Epithelial cell of proximal tubule (primary cell): ENCODE results near the gene FASN. TPM values are rescaled to one million over a fixed set of nuclear protein-coding genes. Genes with fewer than 3 reads are reported as not detected.
"Not testable (repeated sequence)": the region's sequence is repeated elsewhere in the genome, so short reads cannot be mapped to it uniquely, and the experiment has no call there.

ENCODE experiments used
- DNase-seq: peaks from one replicate; pipeline ENCODE4 v3.0.0-alpha.2; 2011; ENCODE audit warnings: low read depth
- H3K4me3 ChIP-seq: 2 replicates; pipeline ENCODE4 v1.5.1; 2011; ENCODE audit warnings: low read depth, mild to moderate bottlenecking, low read length
- total RNA-seq: library from RNA; depleted of rRNA; stranded (reverse); fragments of >200 nt; gene quantifications from 2 replicates; pipeline ENCODE4 v1.2.3, GENCODE V29; 2015
- TF ChIP-seq, protein P1 (sequence below): conservative IDR thresholded peaks from 2 replicates; pipeline ENCODE4 v1.5.1; 2012; ENCODE audit warnings: low read depth, mild to moderate bottlenecking, low read length

FASN gene
- total RNA-seq, 1 donor from 2014 or later: 94.7 TPM

GRCh38 chr17:82042649-82043048 lies 55.4 kb downstream of the FASN start:
- no peak for DNase-seq
- TF ChIP-seq, protein P1, sequence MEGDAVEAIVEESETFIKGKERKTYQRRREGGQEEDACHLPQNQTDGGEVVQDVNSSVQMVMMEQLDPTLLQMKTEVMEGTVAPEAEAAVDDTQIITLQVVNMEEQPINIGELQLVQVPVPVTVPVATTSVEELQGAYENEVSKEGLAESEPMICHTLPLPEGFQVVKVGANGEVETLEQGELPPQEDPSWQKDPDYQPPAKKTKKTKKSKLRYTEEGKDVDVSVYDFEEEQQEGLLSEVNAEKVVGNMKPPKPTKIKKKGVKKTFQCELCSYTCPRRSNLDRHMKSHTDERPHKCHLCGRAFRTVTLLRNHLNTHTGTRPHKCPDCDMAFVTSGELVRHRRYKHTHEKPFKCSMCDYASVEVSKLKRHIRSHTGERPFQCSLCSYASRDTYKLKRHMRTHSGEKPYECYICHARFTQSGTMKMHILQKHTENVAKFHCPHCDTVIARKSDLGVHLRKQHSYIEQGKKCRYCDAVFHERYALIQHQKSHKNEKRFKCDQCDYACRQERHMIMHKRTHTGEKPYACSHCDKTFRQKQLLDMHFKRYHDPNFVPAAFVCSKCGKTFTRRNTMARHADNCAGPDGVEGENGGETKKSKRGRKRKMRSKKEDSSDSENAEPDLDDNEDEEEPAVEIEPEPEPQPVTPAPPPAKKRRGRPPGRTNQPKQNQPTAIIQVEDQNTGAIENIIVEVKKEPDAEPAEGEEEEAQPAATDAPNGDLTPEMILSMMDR: no peak
- no peak overlapping the region for H3K4me3 ChIP-seq

DNA sequence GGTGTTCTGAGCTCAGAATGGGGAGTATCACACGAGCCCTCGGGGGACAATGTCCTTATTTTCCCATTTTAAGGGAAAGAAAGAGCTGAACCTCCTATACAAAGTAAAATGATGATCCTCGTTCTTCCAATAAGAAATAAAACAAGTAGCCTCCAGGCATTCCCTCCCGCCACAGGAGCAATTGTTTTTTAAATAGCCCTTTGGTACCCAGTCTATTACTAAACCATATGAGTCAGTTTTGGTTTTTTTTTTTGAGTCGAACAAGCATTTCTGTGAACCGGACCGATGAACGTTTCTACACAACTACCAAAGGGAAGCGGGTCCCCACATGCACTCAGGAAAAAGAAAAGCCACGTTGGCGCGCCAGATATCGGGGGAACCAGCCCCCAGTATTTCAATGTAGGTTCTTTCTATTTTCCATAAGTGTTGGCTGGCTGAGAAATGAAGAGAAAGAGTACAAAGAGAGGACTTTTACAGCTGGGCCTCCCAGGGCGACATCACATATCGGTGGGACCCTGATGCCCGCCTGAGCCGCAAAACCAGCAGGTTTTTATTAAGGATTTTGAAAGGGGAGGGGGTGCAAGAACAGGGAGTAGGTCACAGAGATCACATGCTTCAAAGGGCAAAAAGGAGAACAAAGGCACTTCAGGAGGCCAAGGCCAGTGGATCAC lies 56.8 kb downstream of the FASN start:
- TF ChIP-seq, protein P1: no peak
- no peak for DNase-seq
- H3K4me3 ChIP-seq: no peak overlapping the region

- no peak for DNase-seq
- TF ChIP-seq, protein P1: no peak
- no peak overlapping the region for H3K4me3 ChIP-seq
Measured at GRCh38 chr17:82039695-82040299, 58.2 kb downstream of the FASN start.

DNA sequence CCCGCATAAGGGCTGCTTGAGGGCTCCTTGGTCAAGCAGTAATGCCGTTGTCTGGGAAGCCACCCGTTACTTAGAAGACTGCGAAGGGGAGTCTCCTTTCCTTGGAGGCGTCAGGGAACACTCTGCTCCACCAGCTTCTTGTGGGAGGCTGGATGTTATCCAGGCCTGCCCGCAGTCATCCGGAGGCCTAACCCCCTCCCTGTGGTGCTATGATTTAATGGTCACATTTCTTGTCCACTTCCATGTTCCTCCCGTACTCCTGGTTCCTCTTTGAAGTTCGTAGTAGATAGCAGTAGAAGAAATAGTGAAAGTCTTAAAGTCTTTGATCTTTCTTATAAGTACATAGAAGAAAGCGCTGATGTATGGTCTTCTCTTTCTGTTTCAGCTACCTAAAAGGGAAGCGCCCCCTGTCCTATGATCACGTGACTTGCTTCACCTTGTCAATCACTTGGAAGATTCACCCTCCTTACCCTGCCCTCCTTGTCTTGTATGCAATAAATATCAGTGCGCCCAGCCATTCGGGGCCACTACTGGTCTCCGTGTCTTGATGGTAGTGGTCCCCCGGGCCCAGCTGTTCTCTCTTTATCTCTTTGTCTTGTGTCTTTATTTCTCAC lies 59.1 kb downstream of the FASN start:
- not testable (repeated sequence) for H3K4me3 ChIP-seq, DNase-seq

GRCh38 chr17:82037889-82038195 lies 60.2 kb downstream of the FASN start:
- H3K4me3 ChIP-seq: peak overlapping the region; percentile 70
- no peak for DNase-seq
- TF ChIP-seq, protein P1: no peak

GRCh38 chr17:82037092-82037888 lies 60.7 kb downstream of the FASN start, which contains the start of gene DCXR:
Gene DCXR (minus strand): TSS chr17:82037697. CDS start chr17:82037682, 15 bp downstream.
- TF ChIP-seq, protein P1: peak; percentile 62
- peak; percentile 42 for DNase-seq
- H3K4me3 ChIP-seq: peak within 1 kb of the TSS; percentile 70

- no peak for DNase-seq
- peak overlapping the region; percentile 70 for H3K4me3 ChIP-seq
- TF ChIP-seq, protein P1: no peak
Measured at GRCh38 chr17:82036634-82037091, 61.4 kb downstream of the FASN start.
